Measurements from ENCODE around the gene MEAF6.

DNA sequence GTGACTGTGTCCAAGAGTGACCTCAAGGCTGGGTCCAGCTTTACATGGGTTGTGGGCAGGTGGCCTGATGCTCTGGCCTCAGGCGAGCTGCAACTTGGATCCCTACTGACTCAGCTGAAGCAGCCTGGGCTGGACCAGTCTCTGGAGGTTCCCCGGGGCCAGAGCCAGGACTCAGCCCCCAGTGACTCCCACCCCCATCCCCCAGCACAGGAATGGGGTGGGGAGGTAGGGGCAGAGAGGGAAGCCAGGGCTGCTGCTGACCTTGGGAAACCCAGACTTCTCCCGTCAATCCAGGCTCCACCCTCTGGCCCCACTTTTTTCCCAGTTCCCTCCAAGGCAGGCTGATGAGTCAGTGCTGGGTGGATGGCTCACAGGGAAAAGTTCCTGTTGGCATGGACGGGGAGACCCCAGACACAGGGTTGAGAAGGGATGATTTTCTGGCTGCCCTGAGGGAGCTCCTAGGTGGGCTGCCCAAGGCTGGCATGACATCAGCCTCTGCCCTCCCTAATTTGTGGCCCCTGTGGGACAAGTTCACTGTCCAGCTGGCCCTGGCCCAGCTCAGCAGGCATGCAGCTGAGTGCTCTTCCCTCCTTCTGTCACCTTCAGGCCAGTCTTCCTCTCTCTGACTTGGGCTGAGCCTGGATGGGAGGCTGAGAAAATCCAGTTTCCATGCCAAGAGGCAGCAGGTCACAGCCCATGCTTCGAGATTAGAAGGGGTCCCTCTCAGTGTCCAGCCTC is 37.9 kb downstream of the MEAF6 start:
- TF ChIP-seq, protein P1, sequence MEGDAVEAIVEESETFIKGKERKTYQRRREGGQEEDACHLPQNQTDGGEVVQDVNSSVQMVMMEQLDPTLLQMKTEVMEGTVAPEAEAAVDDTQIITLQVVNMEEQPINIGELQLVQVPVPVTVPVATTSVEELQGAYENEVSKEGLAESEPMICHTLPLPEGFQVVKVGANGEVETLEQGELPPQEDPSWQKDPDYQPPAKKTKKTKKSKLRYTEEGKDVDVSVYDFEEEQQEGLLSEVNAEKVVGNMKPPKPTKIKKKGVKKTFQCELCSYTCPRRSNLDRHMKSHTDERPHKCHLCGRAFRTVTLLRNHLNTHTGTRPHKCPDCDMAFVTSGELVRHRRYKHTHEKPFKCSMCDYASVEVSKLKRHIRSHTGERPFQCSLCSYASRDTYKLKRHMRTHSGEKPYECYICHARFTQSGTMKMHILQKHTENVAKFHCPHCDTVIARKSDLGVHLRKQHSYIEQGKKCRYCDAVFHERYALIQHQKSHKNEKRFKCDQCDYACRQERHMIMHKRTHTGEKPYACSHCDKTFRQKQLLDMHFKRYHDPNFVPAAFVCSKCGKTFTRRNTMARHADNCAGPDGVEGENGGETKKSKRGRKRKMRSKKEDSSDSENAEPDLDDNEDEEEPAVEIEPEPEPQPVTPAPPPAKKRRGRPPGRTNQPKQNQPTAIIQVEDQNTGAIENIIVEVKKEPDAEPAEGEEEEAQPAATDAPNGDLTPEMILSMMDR (IDR thresholded peaks at IDR 0.05): no peak
- TF ChIP-seq POLR2A (IDR thresholded peaks at IDR 0.05): peak in 1 of 2 donors; percentile 28
